DOHH2 (cell line): Measurements from ENCODE around the gene TMEM259.

Source experiments
- CTCF ChIP-seq: fragments of 200-600 bp; sonication (generic); IDR thresholded peaks from one replicate; pipeline ENCODE4 v1.5.1; 2014; ENCODE audit warnings: antibody characterized with exemption, mild to moderate bottlenecking, low read depth, low read length; ENCODE audit not compliant: poor library complexity, severe bottlenecking
- EZH2phosphoT487 ChIP-seq: fragments of 200-600 bp; sonication (generic); IDR thresholded peaks from 2 replicates; pipeline ENCODE4 v1.6.1; 2017; ENCODE audit warnings: borderline replicate concordance, mild to moderate bottlenecking, antibody characterized with exemption, low read length, moderate library complexity, mixed read lengths

DNA sequence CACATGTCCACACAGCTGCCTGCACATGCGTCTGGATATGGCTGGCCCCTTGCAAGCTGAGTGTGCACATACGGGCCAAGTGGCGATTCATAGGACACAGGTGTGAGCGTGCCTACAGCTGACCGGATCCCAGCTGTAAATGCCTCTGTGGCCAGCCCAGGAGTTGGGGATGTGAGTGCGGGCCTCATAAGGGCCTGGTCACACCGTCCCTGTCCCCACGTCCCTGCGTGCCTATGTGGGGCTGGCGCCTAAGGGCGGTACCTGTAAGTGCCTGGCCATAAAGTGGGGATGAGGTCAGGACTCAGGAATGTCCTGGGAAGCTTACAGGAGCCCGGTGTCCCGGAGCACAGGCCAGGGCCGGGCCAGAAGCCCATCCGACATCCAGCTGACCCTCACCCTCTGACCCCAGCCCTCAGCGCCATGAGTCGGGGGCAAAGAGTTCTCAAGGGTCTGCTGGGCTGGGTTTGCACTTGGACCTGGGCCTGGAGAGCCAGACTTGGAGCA lies 44.7 kb upstream of the TMEM259 start:
- no peak for TF ChIP-seq CTCF
- no peak for TF ChIP-seq EZH2phosphoT487
